Fibroblast of lung (primary cell): ENCODE results near the gene CMYA5. TPM values are rescaled to one million over a fixed set of nuclear protein-coding genes. Genes with fewer than 3 reads are reported as not detected.
A peak's percentile ranks its signal among the peaks of the same experiment; 100 is the strongest.

Source experiments
- DNase-seq, 2 donors: peaks; one replicate each; pipeline versions ENCODE4 v3.0.0 to v3.0.0-alpha.2; 2010; ENCODE audit warnings: low read depth in 2 of 2
- H2AFZ ChIP-seq: 2 replicates; pipeline ENCODE4 v1.5.1; 2012; ENCODE audit warnings: low read length, control low read depth, inconsistent platforms
- H3K27ac ChIP-seq: 2 replicates; pipeline ENCODE4 v1.5.1; 2011; ENCODE audit warnings: low read length, control low read depth; ENCODE audit not compliant: insufficient read depth
- H3K27me3 ChIP-seq: 2 replicates; pipeline ENCODE4 v1.5.1; 2011; ENCODE audit warnings: mild to moderate bottlenecking, low read length; ENCODE audit not compliant: control insufficient read depth, insufficient read depth
- H3K36me3 ChIP-seq: 2 replicates; pipeline ENCODE4 v1.5.1; 2011; ENCODE audit warnings: low read length; ENCODE audit not compliant: control insufficient read depth, insufficient read depth
- H3K4me1 ChIP-seq: 2 replicates; pipeline ENCODE4 v1.5.1; 2011; ENCODE audit warnings: low read length; ENCODE audit not compliant: control insufficient read depth, insufficient read depth; ENCODE audit errors: extremely low read depth
- H3K4me2 ChIP-seq: 2 replicates; pipeline ENCODE4 v1.5.1; 2011; ENCODE audit warnings: low read length, control low read depth; ENCODE audit not compliant: insufficient read depth; ENCODE audit errors: extremely low read depth
- H3K4me3 ChIP-seq, 4 experiments: fragments of 200-600 bp in 1 of 4; sonication (generic) in 1 of 4; replicated peaks in 1 of 4; 2 replicates each; pipeline ENCODE4 v1.5.1; 2011 to 2016; ENCODE audit warnings: low read length in 4 of 4, low read depth in 3 of 4, mild to moderate bottlenecking in 3 of 4, control low read depth in 2 of 4, inconsistent platforms in 1 of 4, mixed read lengths in 1 of 4; ENCODE audit not compliant: insufficient read depth in 1 of 4; ENCODE audit errors: control extremely low read depth in 1 of 4
- H3K79me2 ChIP-seq: 2 replicates; pipeline ENCODE4 v1.5.1; 2012; ENCODE audit warnings: mild to moderate bottlenecking, low read length, inconsistent platforms; ENCODE audit not compliant: control insufficient read depth, insufficient read depth
- H3K9ac ChIP-seq: 2 replicates; pipeline ENCODE4 v1.5.1; 2011; ENCODE audit warnings: mild to moderate bottlenecking, low read length, control low read depth; ENCODE audit not compliant: insufficient read depth
- H3K9me3 ChIP-seq: 2 replicates; pipeline ENCODE4 v1.5.1; 2012; ENCODE audit warnings: low read depth, low read length; ENCODE audit not compliant: control insufficient read depth, insufficient read depth
- H4K20me1 ChIP-seq: 2 replicates; pipeline ENCODE4 v1.5.1; 2011; ENCODE audit warnings: low read length; ENCODE audit not compliant: control insufficient read depth, insufficient read depth; ENCODE audit errors: extremely low read depth
- EZH2 ChIP-seq: IDR thresholded peaks from 2 replicates; pipeline ENCODE4 v1.5.1; 2012; ENCODE audit warnings: low read length, control low read depth, mild to moderate bottlenecking; ENCODE audit errors: missing control alignments
- polyA plus RNA-seq, 2 donors: library from polyadenylated mRNA; depleted of rRNA in 1 of 2; stranded (reverse) in 1 of 2; unstranded in 1 of 2; fragments of >200 nt; gene quantifications; 2 replicates each; pipeline ENCODE4 v1.2.1, GENCODE V29; 2011 to 2012; ENCODE audit warnings: missing spikeins in 1 of 2
- total RNA-seq: library from RNA; depleted of rRNA; stranded (reverse); fragments of >200 nt; gene quantifications from 2 replicates; pipeline ENCODE4 v1.2.1, GENCODE V29; 2014
- TF ChIP-seq, protein P1 (sequence below), 2 donors: IDR thresholded peaks in 1 of 2; conservative IDR thresholded peaks in 1 of 2; 1 replicate in 1 of 2; 2 replicates in 1 of 2; pipeline ENCODE4 v1.5.1; 2011 to 2012; ENCODE audit warnings: low read length in 2 of 2, control low read depth in 1 of 2, inconsistent platforms in 1 of 2, low read depth in 1 of 2, mild to moderate bottlenecking in 1 of 2

CMYA5 gene
- total and polyA plus RNA-seq, 2 donors (not counting 1 experiment from before 2014, with no cell fraction given): 2.0 to 7.8 TPM

DNA sequence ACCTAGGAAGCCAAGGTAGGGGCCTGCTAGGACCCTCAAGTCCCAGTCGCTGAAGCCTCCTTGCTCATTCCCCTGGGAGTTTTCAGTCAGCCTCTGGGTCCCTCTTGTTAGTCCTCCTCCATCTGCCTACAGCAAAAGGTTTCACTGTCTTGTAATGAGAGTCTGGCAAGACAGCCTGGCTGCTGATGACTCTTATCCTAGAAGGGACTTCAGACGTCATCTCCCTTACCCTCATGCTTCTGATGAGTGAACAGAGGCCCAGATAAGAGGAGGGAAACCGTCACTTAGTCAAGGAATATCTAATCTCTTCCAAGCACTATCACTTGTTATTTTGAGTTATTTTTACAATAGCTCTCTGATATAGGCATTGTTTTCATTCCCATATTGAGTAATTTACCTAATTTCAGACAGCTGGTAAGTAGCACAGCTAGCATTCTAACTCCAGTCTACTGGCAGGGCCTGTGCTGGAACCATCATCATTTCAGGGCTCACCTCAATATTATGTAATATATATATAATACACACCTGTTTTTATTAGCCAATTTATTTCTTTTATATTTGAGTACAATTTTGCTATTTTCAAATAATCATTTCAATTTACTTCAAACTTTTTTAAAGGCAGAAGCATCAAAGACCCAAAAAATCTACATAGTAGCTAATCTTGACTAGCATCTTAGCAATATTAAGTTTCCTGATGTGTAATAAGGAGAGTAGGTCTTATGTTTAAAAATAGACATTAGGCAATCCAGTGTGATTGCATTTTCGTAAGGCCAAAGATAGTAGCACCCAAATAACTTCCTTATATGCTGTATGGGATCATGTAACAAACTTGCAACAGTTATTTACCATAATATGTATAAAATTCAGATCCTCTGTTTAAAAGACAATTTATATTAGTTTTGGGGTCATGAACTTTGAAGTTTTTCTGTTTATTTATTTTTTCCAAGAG, 7.9 kb downstream of the CMYA5 start:
- no peaks in the 10 kb centered on the region for H3K27me3 ChIP-seq
- H3K4me1 ChIP-seq: no peaks in the 10 kb centered on the region
- DNase-seq: peak; percentile 65 to 85
- TF ChIP-seq, protein P1, sequence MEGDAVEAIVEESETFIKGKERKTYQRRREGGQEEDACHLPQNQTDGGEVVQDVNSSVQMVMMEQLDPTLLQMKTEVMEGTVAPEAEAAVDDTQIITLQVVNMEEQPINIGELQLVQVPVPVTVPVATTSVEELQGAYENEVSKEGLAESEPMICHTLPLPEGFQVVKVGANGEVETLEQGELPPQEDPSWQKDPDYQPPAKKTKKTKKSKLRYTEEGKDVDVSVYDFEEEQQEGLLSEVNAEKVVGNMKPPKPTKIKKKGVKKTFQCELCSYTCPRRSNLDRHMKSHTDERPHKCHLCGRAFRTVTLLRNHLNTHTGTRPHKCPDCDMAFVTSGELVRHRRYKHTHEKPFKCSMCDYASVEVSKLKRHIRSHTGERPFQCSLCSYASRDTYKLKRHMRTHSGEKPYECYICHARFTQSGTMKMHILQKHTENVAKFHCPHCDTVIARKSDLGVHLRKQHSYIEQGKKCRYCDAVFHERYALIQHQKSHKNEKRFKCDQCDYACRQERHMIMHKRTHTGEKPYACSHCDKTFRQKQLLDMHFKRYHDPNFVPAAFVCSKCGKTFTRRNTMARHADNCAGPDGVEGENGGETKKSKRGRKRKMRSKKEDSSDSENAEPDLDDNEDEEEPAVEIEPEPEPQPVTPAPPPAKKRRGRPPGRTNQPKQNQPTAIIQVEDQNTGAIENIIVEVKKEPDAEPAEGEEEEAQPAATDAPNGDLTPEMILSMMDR (conservative IDR thresholded peaks at IDR 0.05 in 1 of 2, IDR thresholded peaks at IDR 0.05 in 1 of 2; ENCODE audit: low read depth in 1 of 2, low read length in 2 of 2): no peak
- no peak for TF ChIP-seq EZH2
- no peak overlapping the region for H3K4me3 ChIP-seq
- H3K4me2 ChIP-seq: no peak overlapping the region
- H2AFZ ChIP-seq: no peak overlapping the region
- H3K9me3 ChIP-seq: no peaks in the 10 kb centered on the region
- H3K27ac ChIP-seq: no peak overlapping the region
- no peaks in the 10 kb centered on the region for H4K20me1 ChIP-seq
- no peaks in the 10 kb centered on the region for H3K36me3 ChIP-seq
- no peaks in the 10 kb centered on the region for H3K79me2 ChIP-seq
- H3K9ac ChIP-seq: no peak overlapping the region

DNA sequence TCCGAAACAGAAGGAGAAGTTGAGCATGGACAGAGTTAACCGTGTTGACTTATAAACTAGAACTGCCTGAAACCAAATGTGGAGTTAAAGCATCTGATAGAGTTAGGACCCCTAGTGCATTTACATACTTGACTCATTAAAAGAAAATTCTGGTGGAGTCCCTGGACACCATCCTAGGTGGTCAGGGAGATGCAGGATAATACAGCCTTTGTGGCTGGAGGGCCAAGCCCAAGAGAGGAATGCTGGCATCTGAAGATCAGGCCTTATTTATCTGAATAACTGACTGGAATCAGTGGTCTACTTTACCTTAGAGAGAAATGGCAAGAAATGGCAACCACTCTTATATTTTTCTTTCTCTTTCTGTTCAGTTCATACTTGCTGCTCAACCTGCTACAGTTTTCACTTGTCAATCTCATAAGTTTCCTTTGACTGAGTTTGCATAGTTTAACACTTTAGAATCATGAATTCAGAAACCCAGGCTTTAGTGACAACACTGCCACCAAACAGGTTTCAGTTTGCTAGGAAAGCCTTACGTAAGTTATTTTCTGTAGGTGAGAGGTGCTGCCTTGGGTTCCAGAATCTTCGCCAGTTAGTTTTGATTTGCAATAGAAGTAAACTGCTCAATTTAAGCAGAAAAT, 10.2 kb downstream of the CMYA5 start:
- Histone ChIP-seq H3K4me3 (no peak overlapping the region), H3K27ac (no peak overlapping the region), H3K27me3 (no peaks in the 10 kb centered on the region), H2AFZ (no peak overlapping the region), H3K9ac (no peak overlapping the region), H3K4me2 (no peak overlapping the region), H3K36me3 (no peaks in the 10 kb centered on the region), H4K20me1 (no peaks in the 10 kb centered on the region), H3K9me3 (no peaks in the 10 kb centered on the region), H3K79me2 (no peaks in the 10 kb centered on the region), H3K4me1 (no peaks in the 10 kb centered on the region)
- TF ChIP-seq EZH2: no peak
- TF ChIP-seq, protein P1 (conservative IDR thresholded peaks at IDR 0.05 in 1 of 2, IDR thresholded peaks at IDR 0.05 in 1 of 2; ENCODE audit: low read depth in 1 of 2, low read length in 2 of 2): no peak
- peak in 1 of 2 donors; percentile 47 for DNase-seq

DNA sequence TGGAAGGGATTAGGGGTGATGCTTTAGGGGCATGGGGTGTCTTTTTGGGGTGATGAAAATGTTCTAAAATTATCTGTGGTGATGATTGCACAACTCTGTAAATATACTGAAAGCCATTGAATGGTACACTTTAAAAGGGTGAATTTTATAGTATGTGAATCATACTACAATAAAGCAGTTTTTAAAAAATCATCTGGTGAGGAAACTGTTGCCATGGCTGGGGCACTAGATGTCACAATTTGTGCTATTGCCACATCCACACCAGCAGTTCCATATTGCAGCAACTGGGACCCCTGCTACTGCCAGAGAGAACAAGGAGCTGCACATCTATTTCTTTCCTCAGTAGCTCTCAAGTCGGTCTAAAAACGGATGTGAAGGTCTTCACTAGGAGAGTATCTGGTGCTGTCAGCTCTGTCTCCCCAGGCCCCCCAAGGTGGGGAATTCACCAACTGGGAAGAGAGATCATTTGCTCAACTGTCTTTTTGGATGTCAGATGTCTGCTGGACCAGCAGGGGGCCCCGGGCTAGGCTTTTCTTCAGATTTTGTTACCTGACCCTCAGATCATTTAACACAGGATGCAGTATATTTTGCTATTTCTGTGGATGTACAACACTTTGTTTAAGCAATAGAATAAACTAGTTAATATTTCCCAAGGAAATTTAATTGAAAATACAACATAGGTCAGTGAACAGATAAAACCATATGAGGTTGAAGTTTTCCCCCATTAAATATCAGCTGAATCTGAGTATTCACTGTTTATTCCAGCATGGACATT, 13.2 kb downstream of the CMYA5 start:
- Histone ChIP-seq H3K36me3 (no peaks in the 10 kb centered on the region), H3K27me3 (no peaks in the 10 kb centered on the region), H2AFZ (no peak overlapping the region), H3K4me2 (no peak overlapping the region), H3K9me3 (no peaks in the 10 kb centered on the region), H4K20me1 (no peaks in the 10 kb centered on the region), H3K79me2 (no peaks in the 10 kb centered on the region), H3K4me1 (no peaks in the 10 kb centered on the region), H3K4me3 (no peak overlapping the region), H3K9ac (no peak overlapping the region), H3K27ac (no peak overlapping the region)
- no peak for TF ChIP-seq EZH2
- TF ChIP-seq, protein P1 (conservative IDR thresholded peaks at IDR 0.05 in 1 of 2, IDR thresholded peaks at IDR 0.05 in 1 of 2; ENCODE audit: low read depth in 1 of 2, low read length in 2 of 2): peak; percentile 48 to 54
- peak in 1 of 2 donors; percentile 51 for DNase-seq
